Measurements from ENCODE around the gene RAP1A.

RAP1A gene

DNA sequence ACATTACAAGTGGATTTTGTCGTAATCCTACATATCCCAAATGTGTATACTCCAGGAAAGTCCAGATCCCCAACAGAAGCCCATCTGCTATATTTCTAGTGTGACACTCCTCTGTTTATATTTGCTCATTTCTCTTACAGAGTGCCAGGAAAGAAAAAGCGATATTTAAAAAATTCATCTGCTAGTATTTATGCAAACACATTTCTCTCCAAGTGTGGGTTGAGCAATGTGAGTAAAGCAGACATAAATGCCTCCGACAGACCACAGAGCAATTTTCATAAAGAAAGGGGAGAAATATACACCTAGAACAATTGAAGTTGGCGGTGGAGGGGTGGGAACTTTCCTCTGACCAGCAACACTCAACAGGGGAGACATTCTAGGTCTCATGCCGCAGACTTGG is 22.2 kb upstream of the RAP1A start:
- FAIRE-seq (no peak), DNase-seq (ENCODE audit: insufficient read length, low spot score) (no peak)
- TF ChIP-seq, protein P1, sequence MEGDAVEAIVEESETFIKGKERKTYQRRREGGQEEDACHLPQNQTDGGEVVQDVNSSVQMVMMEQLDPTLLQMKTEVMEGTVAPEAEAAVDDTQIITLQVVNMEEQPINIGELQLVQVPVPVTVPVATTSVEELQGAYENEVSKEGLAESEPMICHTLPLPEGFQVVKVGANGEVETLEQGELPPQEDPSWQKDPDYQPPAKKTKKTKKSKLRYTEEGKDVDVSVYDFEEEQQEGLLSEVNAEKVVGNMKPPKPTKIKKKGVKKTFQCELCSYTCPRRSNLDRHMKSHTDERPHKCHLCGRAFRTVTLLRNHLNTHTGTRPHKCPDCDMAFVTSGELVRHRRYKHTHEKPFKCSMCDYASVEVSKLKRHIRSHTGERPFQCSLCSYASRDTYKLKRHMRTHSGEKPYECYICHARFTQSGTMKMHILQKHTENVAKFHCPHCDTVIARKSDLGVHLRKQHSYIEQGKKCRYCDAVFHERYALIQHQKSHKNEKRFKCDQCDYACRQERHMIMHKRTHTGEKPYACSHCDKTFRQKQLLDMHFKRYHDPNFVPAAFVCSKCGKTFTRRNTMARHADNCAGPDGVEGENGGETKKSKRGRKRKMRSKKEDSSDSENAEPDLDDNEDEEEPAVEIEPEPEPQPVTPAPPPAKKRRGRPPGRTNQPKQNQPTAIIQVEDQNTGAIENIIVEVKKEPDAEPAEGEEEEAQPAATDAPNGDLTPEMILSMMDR (IDR thresholded peaks at IDR 0.05; ENCODE audit: insufficient read depth, missing control alignments): no peak

DNA sequence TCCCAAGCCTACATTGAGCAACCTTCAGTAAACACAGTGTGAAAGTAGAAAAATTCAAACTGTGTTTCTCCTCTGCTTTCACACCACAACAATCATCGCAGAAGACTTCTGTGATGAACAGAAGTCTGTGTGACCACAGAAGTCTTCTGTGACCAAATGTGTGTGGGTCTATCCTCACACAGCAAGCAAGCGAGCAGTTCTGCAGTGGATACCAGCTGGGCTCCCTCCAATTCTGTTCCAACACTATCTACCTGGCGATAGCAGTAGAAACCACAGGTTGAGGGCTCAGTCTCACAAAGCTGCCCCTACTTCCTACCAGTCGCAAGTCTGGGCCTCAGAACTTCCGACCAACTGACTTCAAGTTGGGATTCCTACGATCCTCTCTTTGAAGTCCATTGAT is 21.0 kb upstream of the RAP1A start:
- TF ChIP-seq, protein P1 (IDR thresholded peaks at IDR 0.05; ENCODE audit: insufficient read depth, missing control alignments): no peak
- DNase-seq (ENCODE audit: insufficient read length, low spot score) (no peak), FAIRE-seq (no peak)

DNA sequence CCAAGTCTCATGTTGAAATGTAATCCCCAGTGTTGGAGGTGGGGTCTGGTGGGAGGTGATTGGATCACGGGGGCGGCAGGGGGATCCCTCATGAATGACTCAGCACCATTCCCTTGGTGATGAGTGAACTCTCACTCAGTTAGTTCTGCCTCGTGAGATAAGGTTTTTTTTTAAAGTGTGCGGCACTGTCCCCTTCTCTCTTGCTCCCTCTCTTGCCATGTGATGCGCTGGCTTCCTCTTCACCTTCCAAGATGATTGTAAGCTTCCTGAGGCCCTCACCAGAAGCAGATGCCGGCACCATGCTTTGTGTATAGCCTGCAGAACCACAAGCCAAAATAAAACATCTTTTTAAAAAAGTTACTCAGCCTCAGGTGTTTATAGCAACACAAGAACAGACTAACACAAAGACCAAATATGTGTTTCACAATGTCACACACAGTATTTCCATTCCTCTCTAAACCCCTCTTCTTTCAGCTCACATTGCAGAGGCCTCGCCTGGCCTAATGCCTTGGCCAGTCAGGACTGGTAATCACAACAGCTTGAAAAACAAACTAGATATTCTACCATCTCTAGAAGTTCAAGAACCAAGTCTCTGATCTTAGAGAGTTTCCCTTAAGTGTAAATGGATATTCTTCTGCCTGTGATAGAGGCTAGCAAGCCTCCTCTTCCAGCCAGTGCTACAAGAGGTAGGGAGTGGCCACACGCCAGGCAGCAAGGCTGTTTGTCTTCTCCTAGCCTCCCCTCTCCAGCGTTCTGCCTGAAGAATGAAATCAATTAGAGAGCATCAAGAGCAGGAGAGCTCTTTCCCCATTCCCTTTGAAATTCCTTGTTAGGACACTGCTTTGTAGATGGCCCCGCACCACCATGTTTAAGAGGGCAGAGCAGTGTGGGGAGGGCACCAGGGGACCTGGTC is 19.6 kb upstream of the RAP1A start:
- TF ChIP-seq, protein P1 (IDR thresholded peaks at IDR 0.05; ENCODE audit: insufficient read depth, missing control alignments): no peak
- no peak for FAIRE-seq
- no peak for DNase-seq (ENCODE audit: insufficient read length, low spot score)

GRCh38 chr1:111600886-111601386 is 18.7 kb upstream of the RAP1A start:
- no peak for FAIRE-seq
- TF ChIP-seq, protein P1 (IDR thresholded peaks at IDR 0.05; ENCODE audit: insufficient read depth, missing control alignments): no peak
- no peak for DNase-seq (ENCODE audit: insufficient read length, low spot score)

- no peak for DNase-seq (ENCODE audit: insufficient read length, low spot score)
- FAIRE-seq: no peak
- TF ChIP-seq, protein P1 (IDR thresholded peaks at IDR 0.05; ENCODE audit: insufficient read depth, missing control alignments): no peak
These were observed 17.3 kb upstream of the RAP1A start for GRCh38 chr1:111602302-111602701.

DNA sequence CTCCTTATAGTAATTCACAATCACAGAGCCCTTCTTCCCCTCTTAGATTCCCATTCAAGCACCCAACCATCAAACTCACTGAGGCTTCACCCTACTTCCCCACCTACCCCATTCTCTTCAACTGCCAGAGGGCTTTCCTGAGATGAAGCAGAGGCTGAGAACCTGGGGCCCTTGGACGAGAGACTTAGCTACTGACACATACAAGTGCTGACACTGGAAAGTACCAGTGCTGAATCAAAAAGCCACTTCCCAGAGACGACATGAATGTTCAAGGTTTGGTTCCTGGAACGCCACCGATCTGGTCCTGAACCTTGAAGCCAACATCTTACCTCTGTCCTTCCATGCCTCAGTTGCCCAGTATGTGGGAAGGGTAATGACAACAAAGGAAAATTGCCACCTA is 16.6 kb upstream of the RAP1A start:
- DNase-seq (ENCODE audit: insufficient read length, low spot score) (no peak), FAIRE-seq (no peak)
- TF ChIP-seq, protein P1 (IDR thresholded peaks at IDR 0.05; ENCODE audit: insufficient read depth, missing control alignments): no peak

DNA sequence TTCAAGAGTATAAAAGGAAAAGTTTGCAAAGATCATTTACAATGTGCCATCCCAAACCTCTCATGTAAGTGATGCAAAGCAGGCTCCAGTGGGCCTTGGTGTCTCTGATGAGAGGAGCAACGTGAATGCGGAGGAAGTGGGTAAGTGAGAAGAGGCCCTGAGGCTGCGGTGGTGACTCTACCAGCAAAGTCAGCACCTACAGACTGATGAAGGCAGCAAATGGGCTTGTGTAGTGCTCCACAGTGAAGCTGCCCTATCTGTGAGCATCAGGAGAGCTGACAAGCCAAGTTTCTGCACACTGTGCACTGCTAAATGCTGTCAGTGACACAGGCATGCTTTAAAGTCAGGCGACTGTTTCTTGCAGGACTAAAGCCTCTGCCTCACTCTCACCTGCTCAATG is 15.6 kb upstream of the RAP1A start:
- FAIRE-seq (no peak), DNase-seq (ENCODE audit: insufficient read length, low spot score) (no peak)
- TF ChIP-seq, protein P1 (IDR thresholded peaks at IDR 0.05; ENCODE audit: insufficient read depth, missing control alignments): no peak
